Activated CD4-positive, alpha-beta T cell treated with anti-CD3 and anti-CD28 coated beads, Interleukin-10, Interleukin-2, amounts not matched to agents 100 ng/mL and 50 ng/mL, durations not matched to agents 16 hours and 8 hours (primary cell): ENCODE data around the gene ZNF488.

Source experiments
- DNase-seq: peaks from one replicate; pipeline ENCODE4 v3.0.0-alpha.2; 2020

ZNF488 gene

DNA sequence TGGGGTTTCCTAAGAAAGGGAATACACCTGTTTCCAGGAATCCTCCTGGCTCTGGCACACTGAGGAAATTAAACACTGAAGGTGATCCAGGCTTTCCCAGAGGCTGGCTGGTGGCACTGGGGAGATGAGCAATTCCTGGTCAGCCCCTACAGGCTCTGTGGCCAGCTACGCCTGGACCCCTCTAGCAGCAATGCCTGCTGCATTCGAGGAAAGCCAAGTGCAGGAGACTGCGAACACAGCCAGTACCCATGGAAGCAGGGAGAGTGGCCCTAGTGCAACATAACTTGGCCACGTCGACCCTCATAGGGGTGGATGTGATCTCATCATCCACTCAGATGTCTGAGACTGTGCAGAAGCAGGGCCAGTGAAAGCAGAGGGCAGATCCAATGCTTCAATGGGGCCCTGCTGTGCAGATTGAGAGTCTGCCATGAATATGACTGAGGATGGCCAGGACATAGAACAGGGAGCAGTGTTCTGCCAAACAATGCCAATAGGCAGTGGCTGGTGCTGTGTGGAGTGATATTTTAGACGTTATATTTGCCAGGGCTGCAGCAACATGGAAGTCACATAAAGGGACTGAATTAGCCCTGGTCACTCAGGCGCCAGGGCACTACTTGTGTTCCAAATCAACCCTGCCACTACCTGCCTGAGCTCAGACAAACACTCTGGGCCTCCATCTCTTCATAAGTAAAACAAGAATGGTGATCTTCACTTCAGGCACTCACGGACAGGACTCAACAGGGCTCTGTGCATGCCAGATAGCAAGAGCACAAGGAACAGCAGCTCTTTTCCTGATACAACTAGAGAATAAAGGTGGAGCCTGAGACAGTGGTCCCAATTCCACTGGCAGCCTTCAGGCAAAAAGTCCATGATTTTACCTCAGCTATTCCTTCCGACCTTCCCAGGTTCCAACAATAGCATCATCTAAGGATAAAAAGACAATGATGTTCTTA, 2.4 kb downstream of the ZNF488 start:
- no peak for DNase-seq

- no peak for DNase-seq
Observed at GRCh38 chr10:47381103-47381395, 3.0 kb downstream of the ZNF488 start.

GRCh38 chr10:47380341-47381102, 3.6 kb downstream of the ZNF488 start:
- DNase-seq = no peak

DNA sequence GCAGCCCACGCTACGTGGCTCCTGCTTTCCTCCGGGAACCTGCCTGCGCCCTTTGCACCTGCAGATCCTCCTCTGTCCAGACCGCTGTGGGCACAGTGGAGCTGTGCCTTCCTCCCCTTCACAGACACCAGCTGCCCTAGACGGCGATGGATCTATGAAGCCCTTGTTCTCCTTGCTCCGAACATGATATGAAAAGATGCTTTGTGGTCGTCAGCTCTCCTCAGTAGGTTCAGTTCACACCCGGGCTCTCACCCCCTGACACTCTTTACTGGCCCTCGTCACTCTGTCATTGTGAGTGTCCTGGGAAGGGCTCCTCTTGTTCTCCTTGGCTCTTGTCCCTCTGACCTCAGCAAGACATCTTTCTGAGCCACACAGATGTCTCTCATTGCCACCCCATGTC, 4.2 kb downstream of the ZNF488 start:
- DNase-seq = no peak

DNA sequence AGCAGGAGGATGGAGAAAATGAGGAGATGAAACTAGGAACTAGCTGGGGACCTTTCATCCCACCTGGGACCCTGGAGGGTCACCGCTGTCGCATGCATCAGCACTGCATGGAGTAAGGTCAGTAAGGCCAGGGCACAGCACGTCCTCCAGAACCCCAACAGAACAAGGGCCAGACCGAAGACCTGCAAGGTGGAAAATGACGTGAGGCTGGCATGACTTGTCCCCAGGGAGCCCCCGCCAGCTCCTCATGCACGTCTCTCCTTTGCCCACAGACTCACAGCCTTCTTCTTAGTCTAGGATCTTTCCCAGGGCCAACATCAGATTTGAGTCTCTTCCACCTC, 4.7 kb downstream of the ZNF488 start:
- DNase-seq = no peak

GRCh38 chr10:47378606-47379444, 5.3 kb downstream of the ZNF488 start:
- DNase-seq = no peak

DNA sequence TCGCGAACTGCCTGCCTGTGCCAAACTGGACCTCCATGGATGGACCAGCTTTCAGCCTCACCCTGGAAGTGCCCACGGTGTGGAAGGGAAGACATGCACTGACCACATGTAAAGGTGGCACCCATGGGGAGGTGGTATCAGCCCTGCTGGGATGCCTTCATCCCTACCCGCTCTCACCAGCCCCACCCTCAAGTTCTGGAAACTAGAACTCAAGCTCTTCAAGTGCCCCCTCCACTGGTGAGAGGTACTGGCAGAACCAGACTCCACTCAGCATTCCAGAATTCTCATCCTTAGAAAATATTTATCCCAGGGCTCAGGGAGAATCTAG, 5.9 kb downstream of the ZNF488 start:
- DNase-seq = no peak

DNA sequence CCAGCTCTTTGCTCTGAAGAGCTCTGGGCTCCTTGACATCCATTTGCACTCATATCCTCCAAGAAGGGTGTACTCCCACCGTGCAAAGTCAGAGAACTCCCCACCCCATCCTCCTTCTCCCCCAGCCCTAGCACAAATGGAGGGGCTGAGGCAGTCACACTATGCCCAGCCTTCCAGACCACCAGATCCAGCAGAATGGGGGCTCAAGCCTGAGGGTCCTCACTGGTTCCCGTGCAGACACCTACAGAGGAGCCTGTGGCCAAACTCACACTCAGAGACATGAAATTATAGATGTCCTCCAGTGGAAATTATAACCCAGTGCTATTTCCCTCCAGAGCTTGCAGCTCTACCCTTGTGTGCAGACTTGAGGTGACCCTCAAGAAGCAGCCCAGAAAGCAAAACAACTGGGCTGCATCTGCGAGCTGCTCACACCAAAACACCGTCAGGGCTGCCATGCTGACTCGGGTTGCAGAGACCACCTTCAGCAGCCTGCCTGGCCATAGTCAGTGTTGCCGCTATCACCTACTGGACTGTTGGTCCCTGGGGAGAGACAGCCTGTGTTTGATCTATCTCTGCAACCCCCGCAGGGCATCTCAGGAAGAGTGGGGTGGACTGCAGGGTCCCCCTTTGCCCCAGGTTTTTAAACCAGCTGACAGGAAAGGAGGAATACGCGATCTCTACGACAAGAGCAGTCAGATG, 7.4 kb downstream of the ZNF488 start:
- no peak for DNase-seq

GRCh38 chr10:47374611-47375536, 9.2 kb downstream of the ZNF488 start:
- DNase-seq = no peak

GRCh38 chr10:47372726-47373125, 11.4 kb downstream of the ZNF488 start:
- no peak for DNase-seq

DNA sequence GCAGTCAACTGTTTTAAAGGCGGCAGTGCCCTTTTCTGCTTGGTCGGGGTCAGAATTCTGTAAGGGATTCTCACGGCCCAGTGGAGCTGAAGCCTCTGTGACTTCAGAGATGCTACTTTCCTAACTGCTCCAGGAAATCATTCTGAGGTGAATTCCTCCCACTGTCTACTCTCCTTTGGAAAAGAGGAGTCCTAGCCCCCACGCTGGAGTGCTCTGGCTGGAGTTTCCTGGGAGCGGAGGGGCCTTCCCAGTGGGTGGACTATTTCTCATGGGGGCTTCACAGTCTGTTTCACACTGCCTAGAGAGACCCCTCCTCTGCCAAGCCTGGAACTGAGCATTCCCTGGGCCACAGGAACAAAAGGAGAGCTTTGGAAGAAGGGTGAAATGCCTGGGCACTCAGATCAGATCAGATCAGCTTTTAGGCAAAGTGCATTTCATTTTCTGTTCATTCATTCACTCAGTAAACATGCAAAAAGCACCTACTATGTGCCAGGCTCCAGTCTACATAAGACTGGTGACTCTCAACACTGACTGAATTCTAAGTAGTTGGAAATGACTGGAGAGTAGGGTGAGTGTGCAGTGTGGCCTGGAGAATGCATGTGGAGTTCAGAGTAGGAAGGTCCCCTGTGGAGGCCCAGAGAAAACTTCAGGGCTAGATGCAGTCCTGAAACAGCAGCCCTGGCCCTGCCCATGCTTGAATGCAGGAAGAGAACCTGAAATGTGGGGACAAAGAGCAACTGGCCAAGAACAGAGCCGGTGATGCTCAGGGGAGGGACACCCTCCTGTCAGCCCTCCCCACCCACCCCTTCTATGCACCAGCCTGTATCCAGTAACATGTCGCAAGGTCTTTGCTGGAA, 12.2 kb downstream of the ZNF488 start:
- DNase-seq = no peak

DNA sequence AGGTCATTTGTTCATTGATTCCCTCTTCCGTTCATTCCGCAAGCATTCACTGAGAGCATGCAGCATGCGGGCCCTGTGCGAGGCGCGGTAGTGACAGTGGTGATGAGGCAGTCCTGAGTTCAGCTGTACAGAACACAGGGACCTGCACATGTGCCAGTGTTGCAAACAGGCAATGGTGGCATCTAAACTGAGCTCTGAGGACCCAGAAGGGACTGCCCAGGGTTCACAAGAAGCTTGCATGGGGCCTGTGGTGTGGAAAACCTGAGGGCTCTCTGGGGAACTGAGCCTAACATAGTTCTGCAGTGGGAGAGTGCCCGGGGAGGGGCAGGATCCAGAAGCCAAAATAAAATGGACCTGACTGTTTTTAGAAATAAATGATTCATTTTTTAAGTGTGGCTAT, 13.2 kb downstream of the ZNF488 start:
- no peak for DNase-seq

- no peak for DNase-seq
Observed at GRCh38 chr10:47370015-47370767, 13.9 kb downstream of the ZNF488 start.

- no peak for DNase-seq
Observed at GRCh38 chr10:47369251-47369894, 14.7 kb downstream of the ZNF488 start.

DNA sequence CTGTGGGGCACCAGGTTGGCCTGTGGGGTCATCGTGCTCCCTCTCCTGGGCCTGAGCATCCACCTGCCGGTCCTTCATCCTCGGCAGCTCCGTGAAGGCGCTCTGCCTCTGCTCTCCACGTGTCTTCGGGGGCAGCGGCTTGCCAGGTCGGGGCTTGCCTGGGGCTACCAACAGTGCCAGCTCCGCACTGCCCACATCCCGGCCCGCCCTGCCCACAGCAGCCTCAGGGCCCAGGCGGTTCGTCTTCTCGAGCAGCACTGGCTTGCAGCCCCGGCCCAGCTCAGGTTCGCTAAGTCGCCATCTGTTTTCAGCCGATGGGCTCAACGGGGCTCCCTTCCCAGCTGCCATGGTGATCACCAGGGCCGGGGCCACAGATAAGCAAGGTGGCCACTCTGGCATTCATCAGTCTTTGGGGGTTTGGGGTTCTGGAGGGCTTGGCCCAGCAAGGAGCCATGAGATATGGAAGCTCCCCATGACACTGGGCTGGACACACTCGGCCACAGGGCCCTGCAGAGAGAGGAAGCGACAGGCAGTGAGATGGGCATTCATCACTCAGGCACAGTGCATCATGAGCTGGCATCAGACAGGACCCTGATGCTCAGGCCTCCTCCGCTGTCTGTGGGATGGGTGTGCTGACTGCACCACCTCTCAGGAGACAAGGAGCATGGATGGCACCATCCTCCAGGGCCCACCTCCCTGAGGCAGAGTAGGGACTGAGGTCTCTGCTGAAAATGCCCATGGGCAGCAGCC, 15.5 kb downstream of the ZNF488 start:
- DNase-seq = no peak

DNA sequence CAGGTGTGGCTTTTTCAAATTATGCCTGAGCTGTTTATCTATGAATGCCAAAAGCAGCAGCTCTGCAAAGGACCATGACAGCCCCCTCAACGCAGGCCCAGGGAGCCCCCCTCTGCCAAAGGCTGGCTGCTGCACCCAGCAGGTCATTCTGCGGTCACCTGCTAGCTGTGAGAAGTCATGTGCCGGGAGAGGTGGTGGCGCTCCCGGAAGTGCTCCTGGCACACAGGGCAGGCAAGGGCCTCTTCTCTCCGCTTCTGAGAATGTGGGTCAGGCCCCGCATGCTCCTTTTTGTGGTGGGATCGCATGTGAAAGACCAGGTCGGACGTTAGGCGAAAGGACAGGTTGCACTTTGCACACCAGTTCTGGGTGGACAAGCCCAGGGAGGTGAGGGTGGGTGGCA, 16.4 kb downstream of the ZNF488 start:
- DNase-seq = no peak

GRCh38 chr10:47366731-47367460, 17.2 kb downstream of the ZNF488 start:
- DNase-seq = no peak

GRCh38 chr10:47366181-47366631, 17.9 kb downstream of the ZNF488 start:
- no peak for DNase-seq
